K562 treated with DMSO at 1 percent for 12 hours (cell line): Measurements from ENCODE around the gene HHIPL1. TPM values are rescaled to one million over a fixed set of nuclear protein-coding genes. Genes with fewer than 3 reads are reported as not detected.

ENCODE experiments used
- total RNA-seq: library from RNA; unstranded; fragments of 300-600 nt; gene quantifications from 2 replicates; pipeline ENCODE4 v1.2.3, GENCODE V29; 2022; ENCODE audit not compliant: insufficient read depth

Gene HHIPL1
- not detected in 2 replicates for total RNA-seq

GRCh38 chr14:99644723-99645544, at the start of gene HHIPL1:
HHIPL1 (plus strand) TSS chr14:99645129; CDS start chr14:99645208, 79 bp downstream.

DNA sequence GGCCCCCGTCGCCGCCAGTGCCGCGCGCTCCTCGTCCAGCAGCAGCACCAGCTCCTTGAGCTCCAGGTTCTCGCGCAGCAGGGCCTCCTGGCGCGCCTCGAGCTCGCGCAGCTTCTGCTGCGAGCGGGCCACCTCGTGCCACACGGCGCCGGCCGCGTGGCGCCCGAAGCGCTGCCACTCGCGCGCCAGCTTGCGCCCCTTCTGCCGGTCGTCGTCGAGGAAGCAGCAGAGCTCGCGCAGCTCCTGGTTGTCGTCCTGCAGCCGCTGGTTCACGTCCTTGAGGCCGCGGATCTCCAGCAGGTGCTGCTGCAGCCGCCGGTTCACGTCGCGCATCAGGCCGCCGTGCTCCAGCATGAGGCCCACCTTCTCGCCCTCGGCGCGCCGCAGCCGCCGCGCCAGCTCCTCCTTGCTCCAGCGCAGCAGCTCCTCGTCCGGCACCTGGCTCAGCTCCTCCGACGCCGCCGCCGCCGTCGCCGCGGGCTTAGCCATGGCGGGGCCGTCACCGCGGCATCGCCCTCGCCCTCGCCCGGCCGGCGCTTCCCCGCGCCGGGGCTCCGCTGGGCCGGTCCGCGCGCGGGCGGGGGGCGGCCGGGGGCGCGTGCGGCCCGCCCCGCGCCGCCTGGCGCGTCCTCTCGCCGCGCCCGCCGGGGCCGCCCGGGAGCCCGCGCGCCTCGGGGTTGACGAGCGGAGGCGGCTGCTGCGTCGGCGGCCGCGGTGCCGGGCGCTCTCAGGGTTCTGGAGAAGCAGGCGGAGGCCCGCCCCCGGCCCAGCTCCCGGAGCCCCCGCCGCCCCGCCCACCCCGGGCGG, 41.3 kb upstream of the HHIPL1 start, which contains the start of gene CCDC85C:
TSS of gene CCDC85C (minus strand) at position 737 of the 807 bp plus-strand sequence. CDS start at position 489, 248 bp downstream.

GRCh38 chr14:99683619-99684409, 38.9 kb downstream of the HHIPL1 start, which contains the start of gene CYP46A1:
CYP46A1 (plus strand) TSS chr14:99684298; CDS start chr14:99684418, 120 bp downstream.

Other genes starting within 250 kb of the HHIPL1 start
- gene SETD3, start 164.3 kb upstream of the HHIPL1 start, total RNA-seq, result 15.0 and 27.6 TPM in 2 replicates
- gene CCNK, start 163.7 kb upstream of the HHIPL1 start, total RNA-seq, result 11.2 and 31.5 TPM in 2 replicates
- 5.0 and 13.0 TPM in 2 replicates for gene CCDC85C, start 40.9 kb upstream of the HHIPL1 start, total RNA-seq
- gene CYP46A1, start 39.2 kb downstream of the HHIPL1 start, total RNA-seq, result not detected in 2 replicates
- gene EML1, start 148.3 kb downstream of the HHIPL1 start, total RNA-seq, result 0.25 and 3.3 TPM in 2 replicates